Testis (tissue), 3 donors: Measurements from ENCODE around the gene LCN10. TPM values are rescaled to one million over a fixed set of nuclear protein-coding genes. Genes with fewer than 3 reads are reported as not detected.

Experiments used
- DNase-seq: peaks from one replicate; pipeline ENCODE4 v3.0.0-alpha.2; 2019
- H3K27ac ChIP-seq, 2 donors: fragments of 200-600 bp; sonication (generic); one replicate each; pipeline ENCODE4 v1.5.1; 2019
- H3K27me3 ChIP-seq: fragments of 200-600 bp; sonication (generic); one replicate; pipeline ENCODE4 v1.5.1; 2019
- H3K36me3 ChIP-seq: fragments of 200-600 bp; sonication (generic); one replicate; pipeline ENCODE4 v1.5.1; 2017; ENCODE audit warnings: low read depth; ENCODE audit errors: missing control alignments
- H3K4me1 ChIP-seq: fragments of 200-600 bp; sonication (generic); one replicate; pipeline ENCODE4 v1.5.1; 2019
- H3K4me3 ChIP-seq, 2 donors: fragments of 200-600 bp; sonication (generic); one replicate each; pipeline ENCODE4 v1.5.1; 2017 to 2019
- H3K9me3 ChIP-seq: fragments of 200-600 bp; sonication (generic); one replicate; pipeline ENCODE4 v1.5.1; 2017
- POLR2A ChIP-seq: fragments of 450-650 bp; IDR thresholded peaks from one replicate; pipeline ENCODE4 v1.6.1; 2017; ENCODE audit warnings: antibody characterized with exemption, mild to moderate bottlenecking, moderate library complexity
- WGBS, 2 donors: methylation state at CpG; one replicate each; pipeline ENCODE4 v1.1.5; 2018; 5-methylcytosine and 5-hydroxymethylcytosine counted together
- intact Hi-C: fragments of 100-400 bp; cut with DNase I; formaldehyde crosslinking; loops from one replicate; pipeline ENCODE4 v1.15.1; 2023; ENCODE audit warnings: low total_unique reads
- polyA plus RNA-seq: library from polyadenylated mRNA; stranded (reverse); fragments of 350-450 nt; fragmentation: Illumina TruSeq; extraction: RNeasy Lipid Tissue Mini Kit (QIAGEN cat#74804); gene quantifications from one replicate; pipeline ENCODE4 v1.2.3, GENCODE V29; 2014; ENCODE audit warnings: low read depth, low replicate concordance; ENCODE audit not compliant: insufficient read depth
- total RNA-seq, 2 donors: library from RNA; depleted of rRNA; stranded (reverse); fragments of >200 nt; gene quantifications; one replicate each; pipeline ENCODE4 v1.2.3, GENCODE V29; 2016
- TF ChIP-seq, protein P1 (sequence below), 3 experiments: fragments of 450-650 bp in 2 of 3; fragments of 200-600 bp in 1 of 3; sonication (generic) in 1 of 3; IDR thresholded peaks; one replicate each; pipeline ENCODE4 v1.5.1; 2016 to 2019; ENCODE audit warnings: antibody characterized with exemption in 3 of 3, mild to moderate bottlenecking in 2 of 3, moderate library complexity in 1 of 3

Gene LCN10
- total and polyA plus RNA-seq, 3 donors from 2014 or later, result 8.3 to 11.7 (median 8.7) TPM

DNA sequence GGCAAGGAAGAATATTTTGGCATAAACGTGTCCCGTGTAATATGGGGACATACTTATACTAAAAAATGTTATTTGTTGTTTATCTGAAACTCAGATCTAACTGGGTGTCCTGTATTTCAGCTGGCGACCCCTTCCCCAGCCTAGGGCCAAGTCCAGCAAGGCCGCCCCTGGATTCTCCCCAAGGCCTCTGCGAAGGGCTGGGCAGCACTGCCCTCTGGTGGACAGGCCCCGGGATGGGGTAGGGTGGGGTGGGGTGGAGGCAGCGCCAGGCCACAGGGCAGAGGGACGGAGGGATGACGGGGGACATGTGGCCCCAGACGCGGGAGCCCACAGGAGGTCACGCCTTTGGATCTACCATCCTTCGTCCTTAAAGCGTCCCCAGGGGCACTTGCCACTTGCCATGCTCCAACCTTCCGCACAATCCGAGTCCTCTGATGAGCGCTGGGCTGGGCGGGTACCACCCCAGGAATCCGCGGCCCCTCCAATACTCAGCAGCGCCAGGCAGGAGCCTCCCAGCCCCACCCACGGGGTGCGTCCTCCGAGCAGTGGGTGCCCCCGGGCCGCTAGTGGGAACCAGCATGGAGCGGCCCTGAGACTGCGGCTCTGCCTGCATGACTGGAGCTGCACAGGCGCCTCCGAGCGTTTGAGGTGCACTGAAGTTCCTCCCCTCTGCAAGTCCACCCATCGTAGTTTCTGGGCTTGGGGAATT is 48.4 kb downstream of the LCN10 start:
- intact Hi-C loops, result no loop called here
- H3K4me1 ChIP-seq, result no peaks in the 10 kb centered on the region
- no peak overlapping the region for H3K4me3 ChIP-seq
- no peaks in the 10 kb centered on the region for H3K27me3 ChIP-seq
- no peak for TF ChIP-seq POLR2A
- TF ChIP-seq, protein P1, sequence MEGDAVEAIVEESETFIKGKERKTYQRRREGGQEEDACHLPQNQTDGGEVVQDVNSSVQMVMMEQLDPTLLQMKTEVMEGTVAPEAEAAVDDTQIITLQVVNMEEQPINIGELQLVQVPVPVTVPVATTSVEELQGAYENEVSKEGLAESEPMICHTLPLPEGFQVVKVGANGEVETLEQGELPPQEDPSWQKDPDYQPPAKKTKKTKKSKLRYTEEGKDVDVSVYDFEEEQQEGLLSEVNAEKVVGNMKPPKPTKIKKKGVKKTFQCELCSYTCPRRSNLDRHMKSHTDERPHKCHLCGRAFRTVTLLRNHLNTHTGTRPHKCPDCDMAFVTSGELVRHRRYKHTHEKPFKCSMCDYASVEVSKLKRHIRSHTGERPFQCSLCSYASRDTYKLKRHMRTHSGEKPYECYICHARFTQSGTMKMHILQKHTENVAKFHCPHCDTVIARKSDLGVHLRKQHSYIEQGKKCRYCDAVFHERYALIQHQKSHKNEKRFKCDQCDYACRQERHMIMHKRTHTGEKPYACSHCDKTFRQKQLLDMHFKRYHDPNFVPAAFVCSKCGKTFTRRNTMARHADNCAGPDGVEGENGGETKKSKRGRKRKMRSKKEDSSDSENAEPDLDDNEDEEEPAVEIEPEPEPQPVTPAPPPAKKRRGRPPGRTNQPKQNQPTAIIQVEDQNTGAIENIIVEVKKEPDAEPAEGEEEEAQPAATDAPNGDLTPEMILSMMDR (IDR thresholded peaks at IDR 0.05), result peak in 2 of 3 experiments; percentile 31 to 53
- H3K27ac ChIP-seq, result no peak overlapping the region
- WGBS, 2 donors, result 58 to 66% methylated on average over 14 to 32 of the region's 32 CpGs
- no peak for DNase-seq
- H3K36me3 ChIP-seq, result no peaks in the 10 kb centered on the region
- H3K9me3 ChIP-seq, result no peaks in the 10 kb centered on the region

GRCh38 chr9:136693490-136694162 is 49.1 kb downstream of the LCN10 start:
- H3K27me3 ChIP-seq, result no peaks in the 10 kb centered on the region
- H3K9me3 ChIP-seq, result no peaks in the 10 kb centered on the region
- H3K4me3 ChIP-seq, result no peak overlapping the region
- TF ChIP-seq POLR2A, result no peak
- TF ChIP-seq, protein P1 (IDR thresholded peaks at IDR 0.05), result no peak
- H3K27ac ChIP-seq, result no peak overlapping the region
- intact Hi-C loops, result no loop called here
- H3K36me3 ChIP-seq, result no peaks in the 10 kb centered on the region
- no peak for DNase-seq
- WGBS, 2 donors, result 62 to 86% methylated on average over 6 to 15 of the region's 15 CpGs
- no peaks in the 10 kb centered on the region for H3K4me1 ChIP-seq

- H3K27ac ChIP-seq, result no peak overlapping the region
- intact Hi-C loops, result no loop called here
- TF ChIP-seq, protein P1 (IDR thresholded peaks at IDR 0.05), result no peak
- TF ChIP-seq POLR2A, result no peak
Measured at GRCh38 chr9:136693135-136693489, 49.6 kb downstream of the LCN10 start.

DNA sequence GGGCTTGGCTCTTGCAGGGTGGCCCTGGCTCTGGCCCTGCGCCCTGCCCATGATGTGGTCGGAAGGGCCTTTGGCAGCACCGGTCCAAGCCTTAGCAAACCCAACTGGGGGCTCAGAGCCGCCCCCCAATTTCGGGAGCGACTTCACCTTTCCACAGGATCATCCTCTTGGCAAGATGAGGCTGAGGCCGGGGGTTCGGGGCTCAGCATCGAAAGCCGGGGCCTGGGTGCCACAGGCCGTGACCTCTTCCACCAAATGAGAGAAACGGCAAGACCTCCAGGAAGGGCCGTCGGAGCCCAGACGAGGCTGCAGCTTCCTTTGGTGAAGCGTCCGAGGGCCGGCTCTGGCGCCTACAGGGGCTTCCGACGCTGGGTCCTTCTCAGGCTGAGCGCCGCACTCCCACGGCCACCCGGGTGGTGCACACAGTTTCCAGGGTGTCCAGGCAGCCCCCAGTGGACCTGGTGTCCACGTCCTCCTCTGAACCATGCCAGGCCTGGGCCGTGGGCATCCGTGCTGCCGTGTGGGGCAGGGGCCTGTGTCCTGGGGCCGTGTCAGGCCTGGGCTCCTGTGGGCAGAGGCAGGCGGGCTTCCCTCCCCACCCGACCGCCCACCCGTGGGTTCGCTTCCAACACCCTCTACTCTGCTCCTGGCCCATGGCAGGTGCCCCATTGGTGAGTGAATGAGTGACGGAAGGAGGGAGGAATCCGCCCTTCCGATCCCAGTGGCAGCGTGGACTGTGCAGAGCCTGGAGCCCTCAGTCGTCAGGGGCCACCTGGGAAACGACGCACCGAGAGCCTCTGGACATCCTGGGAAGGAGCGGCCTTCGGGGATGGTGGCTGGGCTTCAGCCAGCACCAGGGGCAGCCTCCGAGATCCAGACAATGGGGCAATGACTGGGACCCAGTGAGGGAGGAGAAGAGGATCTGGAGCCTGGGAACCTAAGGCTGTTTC is 50.3 kb downstream of the LCN10 start:
- H3K9me3 ChIP-seq, result no peaks in the 10 kb centered on the region
- no peaks in the 10 kb centered on the region for H3K27me3 ChIP-seq
- no peak for TF ChIP-seq POLR2A
- TF ChIP-seq, protein P1 (IDR thresholded peaks at IDR 0.05), result no peak
- WGBS, 2 donors, result 89 to 90% methylated on average over 28 to 46 of the region's 46 CpGs
- no peak for DNase-seq
- H3K4me3 ChIP-seq, result no peak overlapping the region
- H3K36me3 ChIP-seq, result no peaks in the 10 kb centered on the region
- peaks cover 6% of the 10 kb centered on the region for H3K4me1 ChIP-seq
- intact Hi-C loops, result no loop called here
- no peak overlapping the region for H3K27ac ChIP-seq

More at GRCh38 chr9:136693135-136693489, 49.6 kb downstream of the LCN10 start:
- H3K36me3 ChIP-seq, result no peaks in the 10 kb centered on the region
- peaks cover under 1% of the 10 kb centered on the region for H3K4me1 ChIP-seq
- no peaks in the 10 kb centered on the region for H3K27me3 ChIP-seq
- no peaks in the 10 kb centered on the region for H3K9me3 ChIP-seq
- 57 to 68% methylated on average over 14 of the region's 14 CpGs for WGBS, 2 donors
- no peak overlapping the region for H3K4me3 ChIP-seq
- no peak for DNase-seq
